Prostate gland (tissue), 2 donors: Measurements from ENCODE around the gene DUSP16. TPM values are rescaled to one million over a fixed set of nuclear protein-coding genes. Genes with fewer than 3 reads are reported as not detected.
"Not testable (repeated sequence)": the region's sequence is repeated elsewhere in the genome, so short reads cannot be mapped to it uniquely, and the experiment has no call there.

Source experiments
- DNase-seq: peaks from one replicate; pipeline ENCODE4 v3.0.0-alpha.2; 2019; ENCODE audit warnings: low spot score
- H3K27ac ChIP-seq, 2 donors: fragments of 200-600 bp; sonication (generic); 2 replicates each; pipeline ENCODE4 v1.5.1; 2017 to 2019
- H3K27me3 ChIP-seq: fragments of 200-600 bp; sonication (generic); replicated peaks from 2 replicates; pipeline ENCODE4 v1.5.1; 2019; ENCODE audit not compliant: insufficient read depth
- H3K36me3 ChIP-seq, 2 donors: fragments of 200-600 bp; sonication (generic); 1 replicate in 1 of 2; 2 replicates in 1 of 2; pipeline versions ENCODE4 v1.5.1 to v1.8.1; 2017 to 2019
- H3K4me1 ChIP-seq: fragments of 200-600 bp; sonication (generic); replicated peaks from 2 replicates; pipeline ENCODE4 v1.5.1; 2019
- H3K4me3 ChIP-seq, 2 donors: fragments of 200-600 bp; sonication (generic); 2 replicates each; pipeline ENCODE4 v1.5.1; 2017 to 2019
- H3K9me3 ChIP-seq: fragments of 200-600 bp; sonication (generic); 2 replicates; pipeline ENCODE4 v1.5.1; 2017
- CTCF ChIP-seq, 4 experiments: fragments of 200-600 bp in 2 of 4; fragments of 450-650 bp in 2 of 4; sonication (generic) in 2 of 4; IDR thresholded peaks; 1 replicate in 3 of 4; 2 replicates in 1 of 4; pipeline ENCODE4 v1.5.1; 2016 to 2019; ENCODE audit warnings: antibody characterized with exemption in 4 of 4, mild to moderate bottlenecking in 2 of 4, moderate library complexity in 2 of 4
- POLR2A ChIP-seq: fragments of 450-650 bp; IDR thresholded peaks from one replicate; pipeline ENCODE4 v1.6.1; 2016; ENCODE audit warnings: antibody characterized with exemption, mild to moderate bottlenecking
- POLR2AphosphoS5 ChIP-seq: sonication (generic); formaldehyde crosslinking; IDR thresholded peaks from one replicate; pipeline ENCODE4 v1.6.1; 2017; ENCODE audit warnings: antibody characterized with exemption
- WGBS: methylation state at CpG from one replicate; pipeline ENCODE4 v1.1.5; 2018; 5-methylcytosine and 5-hydroxymethylcytosine counted together
- intact Hi-C: fragments of 100-400 bp; cut with DNase I; formaldehyde crosslinking; loops from one replicate; pipeline ENCODE4 v1.14.2; 2022
- total RNA-seq, 2 donors: library from RNA; depleted of rRNA; stranded (reverse); fragments of >200 nt; gene quantifications; one replicate each; pipeline ENCODE4 v1.1.0, GENCODE V29; 2016

DUSP16 gene
- total RNA-seq, 2 donors from 2014 or later: 60.8 to 87.0 TPM

DNA sequence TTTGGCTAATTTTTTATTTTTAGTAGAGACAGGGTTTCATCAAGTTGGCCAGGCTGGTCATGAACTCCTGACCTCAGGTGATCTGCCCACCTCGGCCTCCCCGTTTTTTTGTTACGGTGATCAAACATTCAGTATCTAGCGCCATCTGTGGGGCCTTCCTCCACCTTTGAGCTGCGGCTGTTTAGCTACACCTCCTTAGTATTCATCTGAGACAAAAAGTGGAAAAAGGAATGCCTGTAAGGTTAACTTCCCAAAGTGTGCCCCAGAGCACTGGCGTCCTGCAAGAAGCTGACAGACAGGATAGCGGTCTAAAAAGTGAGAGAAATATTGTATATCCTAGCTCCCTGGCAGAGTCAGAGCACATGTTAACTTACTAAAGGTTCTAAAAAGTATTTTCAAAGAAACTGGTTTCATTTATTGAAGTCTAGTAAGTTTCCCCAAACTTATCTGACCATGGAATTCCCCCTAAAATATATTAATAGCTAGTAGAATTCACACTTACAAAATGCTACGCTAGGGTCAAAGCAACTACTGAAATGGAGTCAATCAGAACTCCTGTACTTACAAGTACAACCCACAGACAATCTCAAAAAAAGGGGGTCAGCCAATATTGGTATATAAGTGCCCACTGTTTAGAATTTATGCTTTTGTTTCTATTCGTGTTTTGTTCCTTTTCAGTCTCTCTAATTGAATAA lies 59.1 kb downstream of the DUSP16 start:
- Histone ChIP-seq H3K27ac (no peak overlapping the region), H3K4me3 (no peak overlapping the region), H3K36me3 (no peaks in the 10 kb centered on the region), H3K27me3 (no peaks in the 10 kb centered on the region), H3K4me1 (peaks cover 13% of the 10 kb centered on the region), H3K9me3 (no peaks in the 10 kb centered on the region)
- TF ChIP-seq CTCF (IDR thresholded peaks at IDR 0.05): no peak
- TF ChIP-seq POLR2A: no peak
- TF ChIP-seq POLR2AphosphoS5: no peak
- no peak for DNase-seq
- WGBS: 90% methylated on average over 9 of the region's 9 CpGs
- intact Hi-C loops: no loop called here

GRCh38 chr12:12502815-12503151 lies 59.9 kb downstream of the DUSP16 start:
- Histone ChIP-seq H3K9me3 (no peaks in the 10 kb centered on the region), H3K36me3 (no peaks in the 10 kb centered on the region), H3K27me3 (no peaks in the 10 kb centered on the region), H3K4me1 (peaks cover 13% of the 10 kb centered on the region), H3K27ac (no peak overlapping the region), H3K4me3 (no peak overlapping the region)
- DNase-seq: no peak
- 91% methylated on average over 5 of the region's 5 CpGs for WGBS
- TF ChIP-seq CTCF (IDR thresholded peaks at IDR 0.05): no peak
- TF ChIP-seq POLR2AphosphoS5: no peak
- no peak for TF ChIP-seq POLR2A
- intact Hi-C loops: no loop called here

DNA sequence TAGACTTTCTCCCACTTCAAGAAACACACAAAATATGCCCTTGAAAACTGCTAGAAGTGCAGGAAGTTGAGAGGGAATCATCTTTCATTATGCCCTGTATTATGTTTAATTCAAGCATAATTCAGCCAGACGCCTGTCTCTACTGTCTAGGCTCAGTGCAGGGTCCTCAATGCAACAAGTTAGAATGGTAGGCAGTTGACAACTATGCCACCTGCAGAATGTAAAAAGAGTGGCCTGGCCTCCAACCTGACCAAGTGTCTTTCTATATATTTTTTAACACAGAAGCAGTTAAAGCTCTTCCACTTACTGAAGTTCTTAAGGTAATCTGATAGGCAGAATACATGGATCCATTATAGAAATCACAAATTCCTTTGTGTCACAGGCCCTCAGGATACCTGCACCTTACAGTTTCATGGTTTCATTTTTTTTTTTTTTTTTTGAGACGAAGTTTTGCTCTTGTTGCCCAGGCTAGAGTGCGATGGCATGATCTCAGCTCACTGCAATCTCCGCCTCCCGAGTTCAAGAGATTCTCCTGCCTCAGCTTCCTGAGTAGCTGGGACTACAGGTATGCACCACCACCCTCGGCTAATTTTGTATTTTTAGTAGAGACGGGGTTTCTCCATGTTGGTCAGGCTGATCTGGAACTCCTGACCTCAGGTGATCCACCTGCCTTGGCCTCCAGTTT lies 60.4 kb downstream of the DUSP16 start:
- peaks cover 13% of the 10 kb centered on the region for H3K4me1 ChIP-seq
- DNase-seq, H3K27me3 ChIP-seq, H3K9me3 ChIP-seq, intact Hi-C loops, H3K4me3 ChIP-seq, H3K27ac ChIP-seq, H3K36me3 ChIP-seq: not testable (repeated sequence)
- WGBS: 92% methylated on average over 7 of the region's 7 CpGs

GRCh38 chr12:12501121-12501520 lies 61.5 kb downstream of the DUSP16 start:
- Histone ChIP-seq H3K4me1 (peaks cover 6% of the 10 kb centered on the region), H3K9me3 (no peaks in the 10 kb centered on the region), H3K27me3 (no peaks in the 10 kb centered on the region), H3K27ac (no peak overlapping the region), H3K4me3 (no peak overlapping the region), H3K36me3 (no peaks in the 10 kb centered on the region)
- 63% methylated on average over 3 of the region's 3 CpGs for WGBS
- TF ChIP-seq POLR2A: no peak
- TF ChIP-seq CTCF (IDR thresholded peaks at IDR 0.05): no peak
- no peak for TF ChIP-seq POLR2AphosphoS5
- intact Hi-C loops: no loop called here
- no peak for DNase-seq

GRCh38 chr12:12499909-12500604 lies 62.6 kb downstream of the DUSP16 start:
- intact Hi-C loops: no loop called here

More at GRCh38 chr12:12499909-12500604, 62.6 kb downstream of the DUSP16 start:
- H3K27ac ChIP-seq: no peak overlapping the region
- H3K36me3 ChIP-seq: no peaks in the 10 kb centered on the region
- 76% methylated on average over 5 of the region's 5 CpGs for WGBS
- no peak for DNase-seq
- H3K9me3 ChIP-seq: no peaks in the 10 kb centered on the region
- H3K4me1 ChIP-seq: peaks cover 2% of the 10 kb centered on the region
- H3K4me3 ChIP-seq: no peak overlapping the region
- no peak for TF ChIP-seq POLR2AphosphoS5
- no peak for TF ChIP-seq CTCF (IDR thresholded peaks at IDR 0.05)
- no peak for TF ChIP-seq POLR2A
- H3K27me3 ChIP-seq: no peaks in the 10 kb centered on the region
